ENCODE data around the gene PTPRD. TPM values are rescaled to one million over a fixed set of nuclear protein-coding genes. Genes with fewer than 3 reads are reported as not detected.
A peak's percentile ranks its signal among the peaks of the same experiment; 100 is the strongest.

Gene PTPRD
- total and polyA plus RNA-seq, 2 donors (not counting 1 experiment from before 2014, with no cell fraction given): 0.35 to 4.8 TPM

DNA sequence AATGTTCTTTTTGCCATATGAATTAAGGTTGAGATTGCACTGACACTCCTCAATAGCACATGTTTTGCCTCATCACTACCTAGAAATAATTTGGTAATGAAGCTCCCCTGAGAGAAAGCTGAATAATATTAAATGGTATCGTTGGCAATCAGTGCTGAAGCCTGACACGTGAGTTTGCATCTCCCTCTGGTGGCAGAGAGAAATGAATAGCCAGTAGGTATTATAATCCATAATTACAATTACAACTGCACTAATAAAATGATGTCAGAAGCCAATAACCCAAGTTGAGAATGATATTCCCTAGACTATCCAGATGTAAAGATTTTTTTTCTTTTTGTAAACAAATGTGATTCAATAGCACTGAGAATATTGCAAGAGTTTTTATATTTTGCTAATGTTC is 700.3 kb downstream of the PTPRD start:
- H3K4me1 ChIP-seq (ENCODE audit: control insufficient read depth, extremely low read depth, insufficient read depth, low read length): no peaks in the 10 kb centered on the region
- no peaks in the 10 kb centered on the region for H3K27me3 ChIP-seq (ENCODE audit: control insufficient read depth, insufficient read depth, low read length)
- no peak overlapping the region for H3K27ac ChIP-seq (ENCODE audit: insufficient read depth, low read length)
- no peak overlapping the region for H2AFZ ChIP-seq (ENCODE audit: low read length)
- H3K9ac ChIP-seq (ENCODE audit: insufficient read depth, low read length): no peak overlapping the region
- H3K4me2 ChIP-seq (ENCODE audit: extremely low read depth, insufficient read depth, low read length): no peak overlapping the region
- TF ChIP-seq EZH2 (IDR thresholded peaks at IDR 0.05; ENCODE audit: low read length, missing control alignments): no peak
- TF ChIP-seq, protein P1, sequence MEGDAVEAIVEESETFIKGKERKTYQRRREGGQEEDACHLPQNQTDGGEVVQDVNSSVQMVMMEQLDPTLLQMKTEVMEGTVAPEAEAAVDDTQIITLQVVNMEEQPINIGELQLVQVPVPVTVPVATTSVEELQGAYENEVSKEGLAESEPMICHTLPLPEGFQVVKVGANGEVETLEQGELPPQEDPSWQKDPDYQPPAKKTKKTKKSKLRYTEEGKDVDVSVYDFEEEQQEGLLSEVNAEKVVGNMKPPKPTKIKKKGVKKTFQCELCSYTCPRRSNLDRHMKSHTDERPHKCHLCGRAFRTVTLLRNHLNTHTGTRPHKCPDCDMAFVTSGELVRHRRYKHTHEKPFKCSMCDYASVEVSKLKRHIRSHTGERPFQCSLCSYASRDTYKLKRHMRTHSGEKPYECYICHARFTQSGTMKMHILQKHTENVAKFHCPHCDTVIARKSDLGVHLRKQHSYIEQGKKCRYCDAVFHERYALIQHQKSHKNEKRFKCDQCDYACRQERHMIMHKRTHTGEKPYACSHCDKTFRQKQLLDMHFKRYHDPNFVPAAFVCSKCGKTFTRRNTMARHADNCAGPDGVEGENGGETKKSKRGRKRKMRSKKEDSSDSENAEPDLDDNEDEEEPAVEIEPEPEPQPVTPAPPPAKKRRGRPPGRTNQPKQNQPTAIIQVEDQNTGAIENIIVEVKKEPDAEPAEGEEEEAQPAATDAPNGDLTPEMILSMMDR (conservative IDR thresholded peaks at IDR 0.05 in 1 of 2, IDR thresholded peaks at IDR 0.05 in 1 of 2; ENCODE audit: low read depth in 1 of 2, low read length in 2 of 2): peak in 1 of 2 donors; percentile 40
- no peaks in the 10 kb centered on the region for H3K79me2 ChIP-seq (ENCODE audit: control insufficient read depth, insufficient read depth, low read length)
- no peaks in the 10 kb centered on the region for H3K36me3 ChIP-seq (ENCODE audit: control insufficient read depth, insufficient read depth, low read length)
- DNase-seq (ENCODE audit: low read depth in 2 of 2): peak in 1 of 2 donors; percentile 3
- H3K9me3 ChIP-seq (ENCODE audit: control insufficient read depth, insufficient read depth, low read depth, low read length): no peaks in the 10 kb centered on the region
- no peak overlapping the region for H3K4me3 ChIP-seq (replicated peaks in 1 of 4; ENCODE audit: control extremely low read depth in 1 of 4, insufficient read depth in 1 of 4, low read depth in 3 of 4, low read length in 4 of 4)
- no peaks in the 10 kb centered on the region for H4K20me1 ChIP-seq (ENCODE audit: control insufficient read depth, extremely low read depth, insufficient read depth, low read length)

DNA sequence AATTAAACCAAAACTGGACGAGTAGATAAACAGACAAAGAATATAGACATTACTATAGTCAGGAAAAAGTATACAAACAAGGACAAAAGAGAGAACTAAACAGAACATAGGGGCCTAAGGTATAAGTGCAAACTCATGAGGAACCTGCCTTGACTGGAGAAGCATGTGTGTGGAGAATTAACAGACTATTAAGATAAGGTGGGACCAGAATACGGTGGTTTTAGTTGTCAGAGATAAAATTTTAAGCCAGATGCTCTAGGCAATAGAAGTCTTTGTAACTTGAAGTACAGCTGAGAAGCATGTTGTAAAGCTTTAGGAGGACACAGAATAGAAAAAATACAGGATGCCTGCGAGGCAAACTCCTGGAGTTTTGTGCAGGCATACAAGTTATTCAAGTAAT is 707.1 kb downstream of the PTPRD start:
- no peaks in the 10 kb centered on the region for H3K27me3 ChIP-seq (ENCODE audit: control insufficient read depth, insufficient read depth, low read length)
- H3K79me2 ChIP-seq (ENCODE audit: control insufficient read depth, insufficient read depth, low read length): no peaks in the 10 kb centered on the region
- H3K27ac ChIP-seq (ENCODE audit: insufficient read depth, low read length): no peak overlapping the region
- no peaks in the 10 kb centered on the region for H3K4me1 ChIP-seq (ENCODE audit: control insufficient read depth, extremely low read depth, insufficient read depth, low read length)
- TF ChIP-seq, protein P1 (conservative IDR thresholded peaks at IDR 0.05 in 1 of 2, IDR thresholded peaks at IDR 0.05 in 1 of 2; ENCODE audit: low read depth in 1 of 2, low read length in 2 of 2): no peak
- TF ChIP-seq EZH2 (IDR thresholded peaks at IDR 0.05; ENCODE audit: low read length, missing control alignments): no peak
- no peaks in the 10 kb centered on the region for H3K9me3 ChIP-seq (ENCODE audit: control insufficient read depth, insufficient read depth, low read depth, low read length)
- H3K9ac ChIP-seq (ENCODE audit: insufficient read depth, low read length): no peak overlapping the region
- no peak for DNase-seq (ENCODE audit: low read depth in 2 of 2)
- H2AFZ ChIP-seq (ENCODE audit: low read length): no peak overlapping the region
- no peaks in the 10 kb centered on the region for H3K36me3 ChIP-seq (ENCODE audit: control insufficient read depth, insufficient read depth, low read length)
- H3K4me2 ChIP-seq (ENCODE audit: extremely low read depth, insufficient read depth, low read length): no peak overlapping the region
- no peak overlapping the region for H3K4me3 ChIP-seq (replicated peaks in 1 of 4; ENCODE audit: control extremely low read depth in 1 of 4, insufficient read depth in 1 of 4, low read depth in 3 of 4, low read length in 4 of 4)
- H4K20me1 ChIP-seq (ENCODE audit: control insufficient read depth, extremely low read depth, insufficient read depth, low read length): no peaks in the 10 kb centered on the region

DNA sequence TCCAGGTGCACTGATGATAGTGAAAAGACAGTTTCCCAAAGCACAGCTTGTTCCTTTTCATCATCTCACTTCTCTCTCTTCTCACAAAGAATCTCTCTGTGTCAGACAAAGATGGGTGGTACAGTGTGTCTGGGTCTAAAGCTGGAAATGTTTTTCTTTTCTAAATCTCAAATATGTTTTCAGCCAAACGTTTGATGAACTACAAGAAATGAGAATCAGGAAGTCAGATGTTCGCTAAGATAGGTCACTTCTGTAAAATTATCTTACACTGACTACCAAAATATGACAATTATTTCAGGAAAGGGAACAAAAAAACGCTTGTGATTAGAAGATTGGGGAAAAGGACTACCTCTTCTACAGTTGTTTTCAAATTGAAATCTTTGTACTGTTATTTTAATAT is 708.8 kb downstream of the PTPRD start:
- H2AFZ ChIP-seq (ENCODE audit: low read length): no peak overlapping the region
- no peak overlapping the region for H3K27ac ChIP-seq (ENCODE audit: insufficient read depth, low read length)
- TF ChIP-seq, protein P1 (conservative IDR thresholded peaks at IDR 0.05 in 1 of 2, IDR thresholded peaks at IDR 0.05 in 1 of 2; ENCODE audit: low read depth in 1 of 2, low read length in 2 of 2): no peak
- no peak for TF ChIP-seq EZH2 (IDR thresholded peaks at IDR 0.05; ENCODE audit: low read length, missing control alignments)
- no peaks in the 10 kb centered on the region for H3K36me3 ChIP-seq (ENCODE audit: control insufficient read depth, insufficient read depth, low read length)
- no peaks in the 10 kb centered on the region for H3K4me1 ChIP-seq (ENCODE audit: control insufficient read depth, extremely low read depth, insufficient read depth, low read length)
- no peaks in the 10 kb centered on the region for H3K9me3 ChIP-seq (ENCODE audit: control insufficient read depth, insufficient read depth, low read depth, low read length)
- no peak overlapping the region for H3K9ac ChIP-seq (ENCODE audit: insufficient read depth, low read length)
- no peak for DNase-seq (ENCODE audit: low read depth in 2 of 2)
- H3K27me3 ChIP-seq (ENCODE audit: control insufficient read depth, insufficient read depth, low read length): no peaks in the 10 kb centered on the region
- H3K4me2 ChIP-seq (ENCODE audit: extremely low read depth, insufficient read depth, low read length): no peak overlapping the region
- no peak overlapping the region for H3K4me3 ChIP-seq (replicated peaks in 1 of 4; ENCODE audit: control extremely low read depth in 1 of 4, insufficient read depth in 1 of 4, low read depth in 3 of 4, low read length in 4 of 4)
- no peaks in the 10 kb centered on the region for H4K20me1 ChIP-seq (ENCODE audit: control insufficient read depth, extremely low read depth, insufficient read depth, low read length)
- no peaks in the 10 kb centered on the region for H3K79me2 ChIP-seq (ENCODE audit: control insufficient read depth, insufficient read depth, low read length)

Measured in fibroblast of lung (primary cell).